ENCODE results near the gene PCDHB8.
A peak's percentile ranks its signal among the peaks of the same experiment; 100 is the strongest.
"Not testable (repeated sequence)": the region's sequence is repeated elsewhere in the genome, so short reads cannot be mapped to it uniquely, and the experiment has no call there.

Gene PCDHB8

GRCh38 chr5:141177577-141178191, at the start of gene PCDHB8:
TSS of gene PCDHB8 (plus strand) at chr5:141177790. CDS start at chr5:141178035, 245 bp downstream.
- not testable (repeated sequence) for H3K4me3 ChIP-seq (ENCODE audit: low read length); H3K9ac ChIP-seq (ENCODE audit: low read depth, low read length); H3K27ac ChIP-seq (ENCODE audit: low read length); H3K4me1 ChIP-seq (ENCODE audit: insufficient read depth, low read length); H3K27me3 ChIP-seq (ENCODE audit: insufficient read depth, low read length); H3K36me3 ChIP-seq (ENCODE audit: insufficient read depth, low read depth, low read length)
- H3K9me3 ChIP-seq (ENCODE audit: insufficient read depth, low read depth, low read length): peaks cover 32% of the 10 kb centered on the region; the same call in 1 of the 2 replicates

DNA sequence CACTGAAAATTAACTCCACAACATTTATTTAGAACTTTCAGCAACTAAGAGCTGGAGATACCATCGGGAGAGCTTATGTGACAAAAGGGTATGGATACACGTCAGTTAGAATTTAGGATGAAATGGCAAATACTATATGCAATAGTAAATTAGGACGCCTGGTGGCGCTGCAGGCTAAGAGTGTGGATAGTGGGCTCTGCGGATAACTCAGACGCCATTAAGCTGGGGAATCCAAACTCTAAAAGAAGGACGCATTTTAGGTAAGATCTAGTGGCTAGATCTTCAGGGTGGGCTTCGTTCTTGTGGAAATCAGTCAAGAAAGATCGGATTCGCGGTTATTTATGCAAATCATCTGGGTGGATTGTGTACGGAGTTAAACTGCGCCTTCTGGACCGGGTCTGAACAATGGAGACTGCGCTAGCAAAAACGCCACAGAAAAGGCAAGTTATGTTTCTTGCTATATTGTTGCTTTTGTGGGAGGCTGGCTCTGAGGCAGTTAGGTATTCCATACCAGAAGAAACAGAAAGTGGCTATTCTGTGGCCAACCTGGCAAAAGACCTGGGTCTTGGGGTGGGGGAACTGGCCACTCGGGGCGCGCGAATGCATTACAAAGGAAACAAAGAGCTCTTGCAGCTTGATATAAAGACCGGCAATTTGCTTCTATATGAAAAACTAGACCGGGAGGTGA, 42.4 kb upstream of the PCDHB8 start, which contains the start of gene PCDHB5:
Gene PCDHB5, plus strand, starts transcription at position 177 of the 688 bp plus-strand sequence. Its CDS starts 229 bp downstream, at position 406.
- Histone ChIP-seq H3K9ac (ENCODE audit: low read depth, low read length) (no peak within 1 kb of the TSS), H3K27ac (ENCODE audit: low read length) (no peak within 1 kb of the TSS), H3K4me3 (ENCODE audit: low read length) (0 out of 2 replicates have a peak within 1 kb of the TSS, but pooled peaks have one; percentile 23), H3K36me3 (ENCODE audit: insufficient read depth, low read depth, low read length) (no peaks in the 10 kb centered on the region), H3K9me3 (ENCODE audit: insufficient read depth, low read depth, low read length) (peaks cover 65% of the 10 kb centered on the region), H3K4me1 (ENCODE audit: insufficient read depth, low read length) (no peaks in the 10 kb centered on the region), H3K27me3 (ENCODE audit: insufficient read depth, low read length) (no peaks in the 10 kb centered on the region)

GRCh38 chr5:141135718-141136266, 41.8 kb upstream of the PCDHB8 start:
- H3K4me1 ChIP-seq (ENCODE audit: insufficient read depth, low read length): no peaks in the 10 kb centered on the region
- no peak overlapping the region for H3K4me3 ChIP-seq (ENCODE audit: low read length)
- no peaks in the 10 kb centered on the region for H3K27me3 ChIP-seq (ENCODE audit: insufficient read depth, low read length)
- no peak overlapping the region for H3K27ac ChIP-seq (ENCODE audit: low read length)
- H3K9ac ChIP-seq (ENCODE audit: low read depth, low read length): no peak overlapping the region
- no peaks in the 10 kb centered on the region for H3K36me3 ChIP-seq (ENCODE audit: insufficient read depth, low read depth, low read length)
- peaks cover 67% of the 10 kb centered on the region for H3K9me3 ChIP-seq (ENCODE audit: insufficient read depth, low read depth, low read length)

- H3K36me3 ChIP-seq (ENCODE audit: insufficient read depth, low read depth, low read length): not testable (repeated sequence)
- peaks cover 58% of the 10 kb centered on the region for H3K9me3 ChIP-seq (ENCODE audit: insufficient read depth, low read depth, low read length)
These were observed 40.2 kb upstream of the PCDHB8 start for GRCh38 chr5:141137346-141137745.

DNA sequence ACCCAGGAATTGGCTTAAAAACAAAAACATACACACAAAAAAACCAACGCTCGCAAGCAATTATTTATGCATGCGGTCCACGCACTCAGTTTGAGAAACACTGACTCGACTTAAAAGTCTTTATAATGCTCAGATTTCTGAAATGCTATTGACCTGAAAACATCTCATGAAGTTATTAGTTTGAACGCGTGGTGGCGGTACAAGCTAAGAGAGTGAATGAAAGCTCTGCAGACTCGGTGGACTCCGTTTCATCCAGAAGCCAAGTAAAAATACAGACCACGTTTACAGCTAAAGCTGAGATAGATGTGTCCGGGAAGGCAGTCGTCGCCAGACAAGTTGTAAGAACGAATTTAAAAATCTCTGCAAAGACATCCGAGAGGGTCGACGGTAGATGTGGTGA, 27.8 kb upstream of the PCDHB8 start, which contains the start of gene PCDHB6:
Gene PCDHB6, plus strand, starts transcription at position 246 of the 400 bp plus-strand sequence. CDS start 201 bp downstream, outside the sequence.
- H3K36me3 ChIP-seq (ENCODE audit: insufficient read depth, low read depth, low read length): no peaks in the 10 kb centered on the region
- no peak within 1 kb of the TSS for H3K27ac ChIP-seq (ENCODE audit: low read length)
- H3K27me3 ChIP-seq (ENCODE audit: insufficient read depth, low read length): no peaks in the 10 kb centered on the region
- peaks cover 22% of the 10 kb centered on the region; the same call in 1 of the 2 replicates for H3K9me3 ChIP-seq (ENCODE audit: insufficient read depth, low read depth, low read length)
- H3K4me1 ChIP-seq (ENCODE audit: insufficient read depth, low read length): no peaks in the 10 kb centered on the region
- no peak within 1 kb of the TSS for H3K4me3 ChIP-seq (ENCODE audit: low read length)
- no peak within 1 kb of the TSS for H3K9ac ChIP-seq (ENCODE audit: low read depth, low read length)

More at GRCh38 chr5:141137346-141137745, 40.2 kb upstream of the PCDHB8 start:
- H3K27me3 ChIP-seq (ENCODE audit: insufficient read depth, low read length); H3K9ac ChIP-seq (ENCODE audit: low read depth, low read length); H3K4me1 ChIP-seq (ENCODE audit: insufficient read depth, low read length); H3K27ac ChIP-seq (ENCODE audit: low read length); H3K4me3 ChIP-seq (ENCODE audit: low read length): not testable (repeated sequence)

DNA sequence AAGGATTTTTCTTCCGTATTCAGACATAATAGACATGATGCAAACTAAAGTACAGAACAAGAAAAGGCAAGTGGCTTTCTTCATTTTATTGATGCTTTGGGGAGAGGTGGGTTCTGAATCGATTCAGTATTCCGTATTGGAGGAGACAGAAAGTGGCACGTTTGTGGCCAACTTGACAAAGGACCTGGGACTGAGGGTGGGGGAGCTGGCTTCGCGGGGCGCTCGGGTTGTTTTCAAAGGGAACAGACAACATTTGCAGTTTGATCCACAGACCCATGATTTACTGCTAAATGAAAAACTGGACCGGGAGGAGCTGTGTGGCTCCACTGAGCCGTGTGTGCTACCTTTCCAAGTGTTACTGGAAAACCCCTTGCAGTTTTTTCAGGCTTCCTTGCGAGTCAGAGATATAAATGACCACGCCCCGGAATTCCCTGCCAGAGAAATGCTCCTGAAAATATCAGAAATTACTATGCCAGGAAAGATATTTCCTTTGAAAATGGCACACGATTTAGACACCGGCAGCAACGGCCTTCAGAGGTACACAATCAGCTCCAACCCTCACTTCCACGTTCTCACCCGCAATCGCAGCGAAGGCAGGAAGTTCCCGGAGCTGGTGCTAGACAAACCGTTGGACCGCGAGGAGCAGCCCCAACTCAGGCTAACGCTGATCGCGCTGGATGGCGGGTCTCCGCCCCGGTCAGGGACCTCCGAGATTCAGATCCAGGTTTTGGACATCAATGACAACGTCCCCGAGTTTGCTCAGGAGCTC, 27.2 kb upstream of the PCDHB8 start:
- H3K9ac ChIP-seq (ENCODE audit: low read depth, low read length): no peak overlapping the region
- no peak overlapping the region for H3K4me3 ChIP-seq (ENCODE audit: low read length)
- peaks cover 26% of the 10 kb centered on the region; the same call in 1 of the 2 replicates for H3K9me3 ChIP-seq (ENCODE audit: insufficient read depth, low read depth, low read length)
- H3K27me3 ChIP-seq (ENCODE audit: insufficient read depth, low read length): no peaks in the 10 kb centered on the region
- H3K27ac ChIP-seq (ENCODE audit: low read length): no peak overlapping the region
- H3K36me3 ChIP-seq (ENCODE audit: insufficient read depth, low read depth, low read length): no peaks in the 10 kb centered on the region
- no peaks in the 10 kb centered on the region for H3K4me1 ChIP-seq (ENCODE audit: insufficient read depth, low read length)

GRCh38 chr5:141150993-141151325, 26.6 kb upstream of the PCDHB8 start:
- no peaks in the 10 kb centered on the region for H3K36me3 ChIP-seq (ENCODE audit: insufficient read depth, low read depth, low read length)
- no peaks in the 10 kb centered on the region for H3K27me3 ChIP-seq (ENCODE audit: insufficient read depth, low read length)
- no peak overlapping the region for H3K27ac ChIP-seq (ENCODE audit: low read length)
- no peak overlapping the region for H3K9ac ChIP-seq (ENCODE audit: low read depth, low read length)
- no peaks in the 10 kb centered on the region for H3K4me1 ChIP-seq (ENCODE audit: insufficient read depth, low read length)
- peaks cover 30% of the 10 kb centered on the region; the same call in 1 of the 2 replicates for H3K9me3 ChIP-seq (ENCODE audit: insufficient read depth, low read depth, low read length)
- no peak overlapping the region for H3K4me3 ChIP-seq (ENCODE audit: low read length)

DNA sequence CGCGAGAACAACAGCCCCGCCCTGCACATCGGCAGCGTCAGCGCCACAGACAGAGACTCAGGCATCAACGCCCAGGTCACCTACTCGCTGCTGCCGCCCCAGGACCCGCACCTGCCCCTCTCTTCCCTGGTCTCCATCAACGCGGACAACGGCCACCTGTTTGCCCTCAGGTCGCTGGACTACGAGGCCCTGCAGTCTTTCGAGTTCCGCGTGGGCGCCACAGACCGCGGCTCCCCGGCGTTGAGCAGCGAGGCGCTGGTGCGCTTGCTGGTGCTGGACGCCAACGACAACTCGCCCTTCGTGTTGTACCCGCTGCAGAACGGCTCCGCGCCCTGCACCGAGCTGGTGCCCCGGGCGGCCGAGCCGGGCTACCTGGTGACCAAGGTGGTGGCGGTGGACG, 26.0 kb upstream of the PCDHB8 start:
- not testable (repeated sequence) for H3K9ac ChIP-seq (ENCODE audit: low read depth, low read length); H3K27ac ChIP-seq (ENCODE audit: low read length); H3K4me3 ChIP-seq (ENCODE audit: low read length); H3K27me3 ChIP-seq (ENCODE audit: insufficient read depth, low read length); H3K36me3 ChIP-seq (ENCODE audit: insufficient read depth, low read depth, low read length); H3K4me1 ChIP-seq (ENCODE audit: insufficient read depth, low read length)
- H3K9me3 ChIP-seq (ENCODE audit: insufficient read depth, low read depth, low read length): peaks cover 31% of the 10 kb centered on the region; the same call in 1 of the 2 replicates

DNA sequence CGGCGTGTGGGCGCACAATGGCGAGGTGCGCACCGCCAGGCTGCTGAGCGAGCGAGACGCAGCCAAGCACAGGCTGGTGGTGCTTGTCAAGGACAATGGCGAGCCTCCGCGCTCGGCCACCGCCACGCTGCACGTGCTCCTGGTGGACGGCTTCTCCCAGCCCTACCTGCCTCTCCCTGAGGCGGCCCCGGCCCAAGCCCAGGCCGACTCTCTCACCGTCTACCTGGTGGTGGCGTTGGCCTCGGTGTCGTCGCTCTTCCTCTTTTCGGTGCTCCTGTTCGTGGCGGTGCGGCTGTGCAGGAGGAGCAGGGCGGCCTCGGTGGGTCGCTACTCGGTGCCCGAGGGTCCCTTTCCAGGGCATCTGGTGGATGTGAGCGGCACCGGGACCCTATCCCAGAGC, 25.5 kb upstream of the PCDHB8 start:
- H3K27me3 ChIP-seq (ENCODE audit: insufficient read depth, low read length): not testable (repeated sequence)
- peaks cover 36% of the 10 kb centered on the region; the same call in 1 of the 2 replicates for H3K9me3 ChIP-seq (ENCODE audit: insufficient read depth, low read depth, low read length)

GRCh38 chr5:141155540-141156374, 21.8 kb upstream of the PCDHB8 start:
- Histone ChIP-seq H3K27ac (ENCODE audit: low read length) (no peak overlapping the region), H3K9me3 (ENCODE audit: insufficient read depth, low read depth, low read length) (peaks cover 39% of the 10 kb centered on the region; the same call in 1 of the 2 replicates), H3K4me1 (ENCODE audit: insufficient read depth, low read length) (no peaks in the 10 kb centered on the region), H3K36me3 (ENCODE audit: insufficient read depth, low read depth, low read length) (no peaks in the 10 kb centered on the region), H3K9ac (ENCODE audit: low read depth, low read length) (no peak overlapping the region), H3K4me3 (ENCODE audit: low read length) (no peak overlapping the region), H3K27me3 (ENCODE audit: insufficient read depth, low read length) (no peaks in the 10 kb centered on the region)

More for the DNA sequence above, 25.5 kb upstream of the PCDHB8 start:
- not testable (repeated sequence) for H3K9ac ChIP-seq (ENCODE audit: low read depth, low read length); H3K4me3 ChIP-seq (ENCODE audit: low read length); H3K27ac ChIP-seq (ENCODE audit: low read length); H3K36me3 ChIP-seq (ENCODE audit: insufficient read depth, low read depth, low read length); H3K4me1 ChIP-seq (ENCODE audit: insufficient read depth, low read length)

GRCh38 chr5:141157356-141157755, 20.2 kb upstream of the PCDHB8 start:
- not testable (repeated sequence) for H3K4me3 ChIP-seq (ENCODE audit: low read length); H3K36me3 ChIP-seq (ENCODE audit: insufficient read depth, low read depth, low read length); H3K27me3 ChIP-seq (ENCODE audit: insufficient read depth, low read length); H3K27ac ChIP-seq (ENCODE audit: low read length); H3K4me1 ChIP-seq (ENCODE audit: insufficient read depth, low read length); H3K9ac ChIP-seq (ENCODE audit: low read depth, low read length)
- peaks cover 41% of the 10 kb centered on the region; the same call in 1 of the 2 replicates for H3K9me3 ChIP-seq (ENCODE audit: insufficient read depth, low read depth, low read length)
